Mucosa of stomach (tissue), 1 donor: ENCODE measurements around the gene FOXD4L6.
"Not testable (repeated sequence)": the region's sequence is repeated elsewhere in the genome, so short reads cannot be mapped to it uniquely, and the experiment has no call there.

ENCODE experiments used
- H3K27me3 ChIP-seq: one replicate; pipeline ENCODE4 v1.7.0; 2013; ENCODE audit warnings: mild to moderate bottlenecking, low read length; ENCODE audit not compliant: control insufficient read depth, insufficient read depth
- H3K36me3 ChIP-seq: one replicate; pipeline ENCODE4 v1.7.0; 2013; ENCODE audit warnings: low read length; ENCODE audit not compliant: control insufficient read depth, insufficient read depth
- H3K4me1 ChIP-seq: one replicate; pipeline ENCODE4 v1.7.0; 2013; ENCODE audit warnings: mild to moderate bottlenecking, low read length; ENCODE audit not compliant: control insufficient read depth, insufficient read depth
- H3K4me3 ChIP-seq: one replicate; pipeline ENCODE4 v1.7.0; 2013; ENCODE audit warnings: low read length
- H3K9ac ChIP-seq: one replicate; pipeline ENCODE4 v1.7.0; 2013; ENCODE audit warnings: mild to moderate bottlenecking, low read length, moderate library complexity
- H3K9me3 ChIP-seq: one replicate; pipeline ENCODE4 v1.7.0; 2013; ENCODE audit warnings: mild to moderate bottlenecking, low read length, moderate library complexity; ENCODE audit not compliant: control insufficient read depth
- donor health status: Pancreatic carcinoma.

FOXD4L6 gene

DNA sequence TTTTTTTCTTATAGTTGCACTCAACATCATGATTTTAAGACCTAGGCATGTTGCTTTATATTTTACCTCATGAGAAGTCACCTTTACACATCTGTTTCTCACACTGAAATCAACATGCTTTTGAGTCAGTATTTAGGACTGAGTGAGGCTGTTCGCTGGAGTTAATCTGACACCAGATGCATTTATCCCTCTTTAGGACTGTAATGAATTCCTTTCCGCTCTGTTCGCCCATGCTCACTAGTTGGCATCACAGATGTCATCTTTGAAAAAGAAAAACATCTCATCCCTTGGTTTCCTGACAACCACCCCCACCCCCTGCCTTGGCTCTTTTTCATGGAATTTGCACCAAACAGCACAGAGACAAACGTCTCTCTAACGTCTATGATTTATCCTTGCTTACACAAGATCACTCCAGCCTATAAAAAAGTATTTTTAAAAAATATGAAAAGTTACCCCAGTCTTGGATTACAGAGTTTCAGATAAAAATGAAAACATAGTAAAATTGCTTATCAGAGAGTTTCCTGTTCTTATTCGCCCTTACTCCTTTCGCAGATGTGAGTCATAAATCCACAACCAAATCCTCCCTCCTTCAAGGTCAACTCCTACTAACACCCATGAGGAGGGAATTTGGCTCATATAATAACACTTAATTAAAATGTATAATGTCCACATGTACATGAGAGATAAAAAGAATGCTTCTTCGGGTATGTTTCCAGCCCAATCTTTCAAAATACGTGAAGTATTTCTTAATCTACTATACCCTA, 34.3 kb downstream of the FOXD4L6 start:
- H3K9ac ChIP-seq, H3K27me3 ChIP-seq, H3K4me1 ChIP-seq, H3K9me3 ChIP-seq, H3K4me3 ChIP-seq, H3K36me3 ChIP-seq: not testable (repeated sequence)

GRCh38 chr9:41090922-41091321, 37.6 kb downstream of the FOXD4L6 start:
- H3K9me3 ChIP-seq, H3K4me1 ChIP-seq, H3K4me3 ChIP-seq, H3K36me3 ChIP-seq, H3K9ac ChIP-seq, H3K27me3 ChIP-seq: not testable (repeated sequence)

GRCh38 chr9:41090386-41090785, 38.1 kb downstream of the FOXD4L6 start:
- not testable (repeated sequence) for H3K36me3 ChIP-seq, H3K27me3 ChIP-seq, H3K4me3 ChIP-seq, H3K9ac ChIP-seq, H3K9me3 ChIP-seq, H3K4me1 ChIP-seq

DNA sequence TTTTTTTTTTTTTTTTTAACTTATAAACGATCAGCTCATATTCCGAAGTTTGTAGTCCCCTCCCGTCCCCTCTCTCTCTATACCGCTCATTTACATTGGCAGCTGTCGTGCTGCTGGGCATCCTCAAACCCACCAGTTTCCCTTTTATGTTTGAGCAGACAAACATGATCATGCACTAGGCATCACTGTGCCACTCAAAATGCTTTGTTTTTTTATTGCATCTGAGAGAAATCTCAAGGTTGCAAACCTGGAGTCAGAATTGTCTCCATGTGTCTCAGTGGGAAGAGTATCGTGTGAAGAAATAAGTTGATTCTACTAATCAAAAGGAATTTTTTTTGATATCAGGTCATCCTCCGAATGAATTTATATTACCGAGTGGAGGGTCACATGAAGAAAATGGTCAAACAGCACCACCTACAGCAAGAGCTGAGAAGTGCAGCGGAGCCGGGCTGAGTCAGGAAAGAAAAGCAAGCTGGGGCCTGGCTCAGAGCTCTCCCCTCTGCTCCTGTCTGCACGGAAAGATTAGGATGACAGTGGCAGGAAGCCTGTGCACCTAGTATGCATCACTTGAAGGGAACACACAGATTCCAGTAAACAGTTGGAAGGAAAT, 39.9 kb downstream of the FOXD4L6 start:
- H3K4me3 ChIP-seq, H3K4me1 ChIP-seq, H3K9me3 ChIP-seq, H3K36me3 ChIP-seq, H3K27me3 ChIP-seq, H3K9ac ChIP-seq: not testable (repeated sequence)

- H3K36me3 ChIP-seq, H3K4me3 ChIP-seq, H3K9ac ChIP-seq, H3K27me3 ChIP-seq, H3K4me1 ChIP-seq, H3K9me3 ChIP-seq: not testable (repeated sequence)
Measured at GRCh38 chr9:41087929-41088328, 40.6 kb downstream of the FOXD4L6 start.

DNA sequence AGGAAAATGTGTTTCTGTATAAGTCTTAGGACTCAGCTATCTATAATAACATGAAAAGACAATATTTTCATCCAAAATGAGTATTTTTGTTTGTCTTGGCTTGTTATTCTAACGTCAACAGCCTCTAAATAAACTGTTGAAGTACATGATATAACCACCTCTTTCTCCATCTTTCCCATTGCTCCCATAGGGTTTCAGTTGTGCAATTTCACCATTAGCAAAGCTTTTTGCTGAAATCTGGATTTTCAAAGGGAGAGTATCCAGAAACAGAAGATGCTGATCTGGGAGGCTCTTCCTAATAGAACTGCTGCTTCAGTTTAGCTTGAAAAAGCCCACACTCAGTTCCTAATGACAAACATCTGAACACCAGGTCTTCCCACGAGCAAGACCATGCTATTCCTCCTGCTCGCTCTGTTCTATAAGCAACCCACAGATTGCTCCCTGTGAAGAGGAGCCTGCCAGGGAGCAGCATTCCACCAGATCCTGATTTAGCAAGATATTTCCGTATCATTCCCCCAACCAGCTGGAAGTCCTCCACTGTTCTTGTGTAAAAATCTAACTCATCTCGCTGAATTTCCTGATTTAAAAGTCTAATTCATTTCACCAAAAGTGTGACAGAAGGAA, 41.2 kb downstream of the FOXD4L6 start:
- not testable (repeated sequence) for H3K9me3 ChIP-seq, H3K27me3 ChIP-seq, H3K36me3 ChIP-seq, H3K4me3 ChIP-seq, H3K9ac ChIP-seq, H3K4me1 ChIP-seq

DNA sequence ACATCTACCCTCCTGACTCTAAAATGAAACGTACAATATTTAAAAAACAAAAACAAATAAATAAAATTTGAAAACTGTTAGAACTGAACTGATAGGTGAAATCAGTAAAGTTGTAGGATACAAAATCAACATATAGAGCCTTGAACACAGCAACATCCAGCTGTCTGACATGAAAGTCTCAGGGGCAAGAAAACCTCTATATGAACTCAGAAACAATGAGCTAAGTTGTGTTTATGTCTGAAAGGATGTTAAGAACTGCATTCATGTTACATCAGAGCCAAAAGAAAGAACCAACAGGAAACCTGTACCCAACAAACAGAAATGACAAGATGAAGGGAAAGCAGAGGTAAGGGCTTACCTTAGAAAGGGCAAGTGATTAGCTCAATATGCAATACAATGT, 41.8 kb downstream of the FOXD4L6 start:
- H3K9me3 ChIP-seq, H3K36me3 ChIP-seq, H3K4me3 ChIP-seq, H3K9ac ChIP-seq, H3K27me3 ChIP-seq, H3K4me1 ChIP-seq: not testable (repeated sequence)

GRCh38 chr9:41086215-41086614, 42.3 kb downstream of the FOXD4L6 start:
- not testable (repeated sequence) for H3K9me3 ChIP-seq, H3K9ac ChIP-seq, H3K36me3 ChIP-seq, H3K4me1 ChIP-seq, H3K4me3 ChIP-seq, H3K27me3 ChIP-seq

DNA sequence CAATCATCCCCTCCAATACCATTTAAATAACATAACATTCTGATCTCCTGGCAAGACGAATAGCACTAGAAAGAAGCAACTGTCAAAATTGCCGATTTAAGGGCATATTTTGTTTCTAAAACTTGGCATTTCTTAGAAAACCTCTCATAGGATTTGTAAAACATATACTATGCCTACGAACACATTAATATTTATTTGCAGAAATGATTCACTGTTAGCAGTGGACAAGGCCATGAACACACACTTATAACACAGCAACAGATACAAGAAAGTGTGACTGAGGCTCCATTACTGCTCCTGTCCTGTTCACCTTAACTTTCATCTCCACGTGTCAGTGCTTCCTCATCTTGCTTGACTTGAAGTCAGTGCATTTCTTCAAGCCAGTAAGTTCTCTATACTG, 46.1 kb downstream of the FOXD4L6 start:
- not testable (repeated sequence) for H3K27me3 ChIP-seq, H3K36me3 ChIP-seq, H3K9me3 ChIP-seq, H3K4me1 ChIP-seq, H3K4me3 ChIP-seq, H3K9ac ChIP-seq

- H3K4me1 ChIP-seq, H3K9ac ChIP-seq, H3K36me3 ChIP-seq: not testable (repeated sequence)
Measured at GRCh38 chr9:41079464-41079863, 49.0 kb downstream of the FOXD4L6 start.

GRCh38 chr9:41077586-41077985, 50.9 kb downstream of the FOXD4L6 start:
- not testable (repeated sequence) for H3K4me1 ChIP-seq, H3K9me3 ChIP-seq, H3K4me3 ChIP-seq, H3K36me3 ChIP-seq, H3K9ac ChIP-seq
- peaks cover 17% of the 10 kb centered on the region for H3K27me3 ChIP-seq

More at GRCh38 chr9:41079464-41079863, 49.0 kb downstream of the FOXD4L6 start:
- not testable (repeated sequence) for H3K27me3 ChIP-seq, H3K4me3 ChIP-seq, H3K9me3 ChIP-seq
